HepG2 (cell line): Measurements from ENCODE around the gene L2HGDH. TPM values are rescaled to one million over a fixed set of nuclear protein-coding genes. Genes with fewer than 3 reads are reported as not detected.

Experiments used
- ATAC-seq: fragments of 200-7000 bp; cut with Tn5 transposase; 3 replicates; pipeline ENCODE4 v1.9.1; 2020; ENCODE audit warnings: mild to moderate bottlenecking, moderate library complexity
- BruUV-seq: library from RNA; stranded (reverse); fragments of 400-500 nt; replicated peaks from 2 replicates; lab custom pipeline; 2021; lab: Mats Ljungman, UMichigan
- CTCF ChIA-PET: fragments of 300-600 bp; formaldehyde crosslinking; extraction: SDS; loops from one replicate; lab custom pipeline; 2021; ENCODE audit warnings: low total read pairs, inconsistent platforms, low intra/inter-chr PET ratio; lab: Yijun Ruan, JAX
- POLR2A ChIA-PET: fragments of 350-600 bp; sonication (Branson Sonifier 250); formaldehyde crosslinking; loops from one replicate; lab custom pipeline; 2020; ENCODE audit warnings: antibody characterized with exemption, inconsistent platforms; lab: Yijun Ruan, JAX
- DNase-seq: peaks from one replicate; pipeline ENCODE4 v3.0.0-alpha.2; 2015; ENCODE audit warnings: low spot score
- FAIRE-seq: peaks from 3 replicates; lab custom pipeline; 2011; peaks lifted over from hg19 to GRCh38; lab: Jason Lieb, UNC
- H2AFZ ChIP-seq: one replicate; pipeline ENCODE4 v1.6.1; 2011; ENCODE audit warnings: low read length, inconsistent platforms
- H3K27ac ChIP-seq: fragments of 300-600 bp; 3 replicates; pipeline ENCODE4 v1.8.0; 2011; ENCODE audit warnings: mixed run types, mild to moderate bottlenecking, mixed read lengths, low read length, inconsistent platforms; ENCODE audit not compliant: insufficient read depth; ENCODE audit errors: extremely low read length
- H3K27me3 ChIP-seq, 2 experiments: fragments of 200-600 bp in 1 of 2; 2 replicates in 1 of 2; 3 replicates in 1 of 2; pipeline versions ENCODE4 v1.6.0 to v1.8.0; 2011; ENCODE audit warnings: low read length in 2 of 2, mild to moderate bottlenecking in 2 of 2, moderate library complexity in 2 of 2, inconsistent platforms in 1 of 2; ENCODE audit not compliant: insufficient read depth in 2 of 2, control insufficient read depth in 1 of 2
- H3K36me3 ChIP-seq, 2 experiments: fragments of 200-600 bp in 1 of 2; replicated peaks in 1 of 2; 2 replicates in 1 of 2; 3 replicates in 1 of 2; pipeline versions ENCODE4 v1.5.1 to v1.8.0; 2011; ENCODE audit warnings: low read length in 2 of 2, inconsistent platforms in 1 of 2; ENCODE audit not compliant: insufficient read depth in 2 of 2, control insufficient read depth in 1 of 2
- H3K4me1 ChIP-seq: 2 replicates; pipeline ENCODE4 v1.5.1; 2012; ENCODE audit warnings: low read length, inconsistent platforms; ENCODE audit not compliant: insufficient read depth
- H3K4me2 ChIP-seq: 2 replicates; pipeline ENCODE4 v1.6.0; 2011; ENCODE audit warnings: low read depth, low read length, inconsistent platforms
- H3K4me3 ChIP-seq, 3 experiments: fragments of 200-600 bp in 1 of 3; sonication (generic), shearing (Covaris generic) in 1 of 3; replicated peaks in 1 of 3; 2 replicates each; pipeline ENCODE4 v1.5.1; 2011 to 2016; ENCODE audit warnings: low read length in 3 of 3, inconsistent platforms in 2 of 3, low read depth in 2 of 3, mild to moderate bottlenecking in 2 of 3, control low read depth in 1 of 3, mixed read lengths in 1 of 3; ENCODE audit not compliant: insufficient read depth in 1 of 3
- H3K79me2 ChIP-seq: one replicate; pipeline ENCODE4 v1.6.1; 2011; ENCODE audit warnings: low read length, inconsistent platforms; ENCODE audit not compliant: insufficient read depth
- H3K9ac ChIP-seq: 2 replicates; pipeline ENCODE4 v1.6.0; 2011; ENCODE audit warnings: mild to moderate bottlenecking, low read depth, low read length, inconsistent platforms; ENCODE audit not compliant: insufficient read depth
- H3K9me3 ChIP-seq: 2 replicates; pipeline ENCODE4 v1.5.1; 2012; ENCODE audit warnings: mild to moderate bottlenecking, low read length
- H4K20me1 ChIP-seq: 2 replicates; pipeline ENCODE4 v1.6.0; 2011; ENCODE audit warnings: inconsistent platforms, mild to moderate bottlenecking, low read length, moderate library complexity; ENCODE audit not compliant: insufficient read depth
- BCL6 ChIP-seq: IDR thresholded peaks from 2 replicates; pipeline ENCODE4 v1.6.1; 2016; ENCODE audit warnings: missing genetic modification reagents, missing compliant biosample characterization
- CREM ChIP-seq, 2 experiments: sonication (generic) in 1 of 2; formaldehyde crosslinking in 1 of 2; IDR thresholded peaks; 2 replicates each; pipeline versions ENCODE4 v1.4.0 to v1.6.1; 2016 to 2020; ENCODE audit warnings: antibody characterized with exemption in 1 of 2, mild to moderate bottlenecking in 1 of 2, missing genetic modification reagents in 1 of 2
- NR1H2 ChIP-seq: sonication (generic); formaldehyde crosslinking; IDR thresholded peaks from 2 replicates; pipeline ENCODE4 v1.8.1; 2022; ENCODE audit warnings: low read depth, missing genetic modification reagents, borderline replicate concordance
- PBX2 ChIP-seq: IDR thresholded peaks from 2 replicates; pipeline ENCODE4 v1.6.1; 2016; ENCODE audit warnings: control low read depth
- SMAD9 ChIP-seq: sonication (generic); formaldehyde crosslinking; IDR thresholded peaks from 2 replicates; pipeline ENCODE4 v1.5.1; 2020; ENCODE audit warnings: mild to moderate bottlenecking, missing genetic modification reagents
- SMC3 ChIP-seq: IDR thresholded peaks from 2 replicates; pipeline ENCODE4 v1.6.1; 2011; ENCODE audit warnings: low read length, improper control_type of control experiment
- TP53 ChIP-seq: sonication (generic); formaldehyde crosslinking; conservative IDR thresholded peaks from 2 replicates; pipeline ENCODE4 v1.4.0; 2020; ENCODE audit warnings: missing genetic modification reagents
- ZBTB8A ChIP-seq: sonication (generic); formaldehyde crosslinking; IDR thresholded peaks from 2 replicates; pipeline ENCODE4 v1.4.0; 2020; ENCODE audit warnings: mild to moderate bottlenecking, low read depth, missing genetic modification reagents, borderline replicate concordance
- ZNF143 ChIP-seq: sonication (generic); formaldehyde crosslinking; IDR thresholded peaks from 2 replicates; pipeline ENCODE4 v1.4.0; 2020; ENCODE audit warnings: missing genetic modification reagents
- ZNF234 ChIP-seq: sonication (generic); formaldehyde crosslinking; conservative IDR thresholded peaks from 2 replicates; pipeline ENCODE4 v1.5.1; 2020; ENCODE audit warnings: mild to moderate bottlenecking, missing genetic modification reagents
- ZNF3 ChIP-seq: IDR thresholded peaks from 2 replicates; pipeline ENCODE4 v1.7.0; 2017; ENCODE audit warnings: inconsistent platforms
- ZNF816 ChIP-seq: sonication (generic); formaldehyde crosslinking; IDR thresholded peaks from 2 replicates; pipeline ENCODE4 v1.8.0; 2022; ENCODE audit warnings: missing genetic modification reagents, mild to moderate bottlenecking, borderline replicate concordance
- ZSCAN21 ChIP-seq: sonication (generic); formaldehyde crosslinking; IDR thresholded peaks from 2 replicates; pipeline ENCODE4 v1.8.0; 2022; ENCODE audit warnings: mild to moderate bottlenecking, missing genetic modification reagents, moderate library complexity, borderline replicate concordance
- whole genome bisulfite sequencing: methylation state at CpG from one replicate; pipeline ENCODE4 v1.1.6; 2017; ENCODE audit warnings: low lambda C conversion rate; 5-methylcytosine and 5-hydroxymethylcytosine counted together
- in situ Hi-C: cut with HindIII; loops from 2 replicates; pipeline ENCODE4 v1.10.0; 2017; ENCODE audit warnings: low pct_unique_long_range_greater_than_20kb; ENCODE audit not compliant: extremely low pct_ligation_motif_present
- intact Hi-C: fragments of 100-400 bp; cut with micrococcal nuclease; formaldehyde crosslinking; loops from one replicate; pipeline ENCODE4 v1.10.0; 2022; ENCODE audit not compliant: unreplicated experiment
- polyA plus RNA-seq, 8 experiments: library from polyadenylated mRNA; depleted of rRNA in 3 of 8; stranded (reverse) in 7 of 8; unstranded in 1 of 8; fragments of >200 nt; fragmentation: Illumina TruSeq in 4 of 8; extraction: Trizol in 4 of 8; gene quantifications; 2 replicates each; pipeline versions ENCODE4 v1.2.1 to v1.2.3, GENCODE V29; 2011 to 2016; ENCODE audit warnings: low read depth in 4 of 8, missing spikeins in 1 of 8, mixed read lengths in 1 of 8; ENCODE audit not compliant: insufficient read depth in 1 of 8
- total RNA-seq, 5 experiments: library from RNA; depleted of rRNA; stranded (reverse); fragments of >200 nt; fragmentation: Illumina TruSeq; extraction: Trizol; gene quantifications; 2 replicates each; pipeline ENCODE4 v1.2.3, GENCODE V29; 2016; ENCODE audit warnings: low read depth in 1 of 5
- TF ChIP-seq, protein P1 (sequence below): sonication (generic); formaldehyde crosslinking; IDR thresholded peaks from 2 replicates; pipeline ENCODE4 v1.4.0; 2020; ENCODE audit warnings: mild to moderate bottlenecking, low read depth, missing genetic modification reagents
- TF ChIP-seq, protein P2 (sequence below): sonication (generic); formaldehyde crosslinking; IDR thresholded peaks from 2 replicates; pipeline ENCODE4 v1.4.0; 2020; ENCODE audit warnings: missing genetic modification reagents, mild to moderate bottlenecking, borderline replicate concordance
- TF ChIP-seq, protein P3 (sequence below): sonication (generic); formaldehyde crosslinking; IDR thresholded peaks from 2 replicates; pipeline ENCODE4 v1.5.1; 2020; ENCODE audit warnings: missing genetic modification reagents, mild to moderate bottlenecking, borderline replicate concordance

L2HGDH gene
- total and polyA plus RNA-seq, 2 of the 13 experiments (the other 11 are each of a cell fraction or from before 2014, with no cell fraction given) = 3.3 to 5.0 TPM

DNA sequence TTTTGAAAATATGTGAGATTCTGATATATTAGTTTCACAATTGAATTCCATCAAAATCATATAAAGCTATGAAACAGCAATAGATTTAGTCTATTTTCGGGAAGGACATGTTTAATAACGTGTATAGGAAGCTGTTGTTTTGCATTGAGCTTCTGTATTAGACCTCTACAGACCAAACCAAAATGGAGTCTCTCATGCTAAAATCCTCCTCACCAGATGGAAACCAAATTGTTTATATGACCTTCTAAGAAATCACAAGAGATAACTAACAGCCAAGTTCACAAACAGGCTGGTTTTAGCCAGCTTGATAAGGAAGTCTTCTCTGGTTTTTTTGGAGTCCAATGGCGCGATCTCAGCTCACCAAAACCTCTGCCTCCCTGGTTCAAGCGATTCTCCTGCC, 23.9 kb downstream of the L2HGDH start:
- TF ChIP-seq, protein P1, sequence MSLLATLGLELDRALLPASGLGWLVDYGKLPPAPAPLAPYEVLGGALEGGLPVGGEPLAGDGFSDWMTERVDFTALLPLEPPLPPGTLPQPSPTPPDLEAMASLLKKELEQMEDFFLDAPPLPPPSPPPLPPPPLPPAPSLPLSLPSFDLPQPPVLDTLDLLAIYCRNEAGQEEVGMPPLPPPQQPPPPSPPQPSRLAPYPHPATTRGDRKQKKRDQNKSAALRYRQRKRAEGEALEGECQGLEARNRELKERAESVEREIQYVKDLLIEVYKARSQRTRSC = no peak
- TF ChIP-seq SMAD9 (CRISPR knock-in tag) = no peak
- TF ChIP-seq, protein P2, sequence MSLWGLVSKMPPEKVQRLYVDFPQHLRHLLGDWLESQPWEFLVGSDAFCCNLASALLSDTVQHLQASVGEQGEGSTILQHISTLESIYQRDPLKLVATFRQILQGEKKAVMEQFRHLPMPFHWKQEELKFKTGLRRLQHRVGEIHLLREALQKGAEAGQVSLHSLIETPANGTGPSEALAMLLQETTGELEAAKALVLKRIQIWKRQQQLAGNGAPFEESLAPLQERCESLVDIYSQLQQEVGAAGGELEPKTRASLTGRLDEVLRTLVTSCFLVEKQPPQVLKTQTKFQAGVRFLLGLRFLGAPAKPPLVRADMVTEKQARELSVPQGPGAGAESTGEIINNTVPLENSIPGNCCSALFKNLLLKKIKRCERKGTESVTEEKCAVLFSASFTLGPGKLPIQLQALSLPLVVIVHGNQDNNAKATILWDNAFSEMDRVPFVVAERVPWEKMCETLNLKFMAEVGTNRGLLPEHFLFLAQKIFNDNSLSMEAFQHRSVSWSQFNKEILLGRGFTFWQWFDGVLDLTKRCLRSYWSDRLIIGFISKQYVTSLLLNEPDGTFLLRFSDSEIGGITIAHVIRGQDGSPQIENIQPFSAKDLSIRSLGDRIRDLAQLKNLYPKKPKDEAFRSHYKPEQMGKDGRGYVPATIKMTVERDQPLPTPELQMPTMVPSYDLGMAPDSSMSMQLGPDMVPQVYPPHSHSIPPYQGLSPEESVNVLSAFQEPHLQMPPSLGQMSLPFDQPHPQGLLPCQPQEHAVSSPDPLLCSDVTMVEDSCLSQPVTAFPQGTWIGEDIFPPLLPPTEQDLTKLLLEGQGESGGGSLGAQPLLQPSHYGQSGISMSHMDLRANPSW = no peak
- TF ChIP-seq NR1H2 (CRISPR knock-in tag) = no peak
- no peak for TF ChIP-seq PBX2 (CRISPR knock-in tag)
- no peak for TF ChIP-seq ZNF143 (CRISPR knock-in tag)
- TF ChIP-seq ZNF3 (CRISPR knock-in tag) = no peak
- no peak for TF ChIP-seq CREM (IDR thresholded peaks at IDR 0.05)
- no peak for TF ChIP-seq CREM (CRISPR knock-in tag; IDR thresholded peaks at IDR 0.05)
- TF ChIP-seq SMC3 = no peak
- TF ChIP-seq, protein P3, sequence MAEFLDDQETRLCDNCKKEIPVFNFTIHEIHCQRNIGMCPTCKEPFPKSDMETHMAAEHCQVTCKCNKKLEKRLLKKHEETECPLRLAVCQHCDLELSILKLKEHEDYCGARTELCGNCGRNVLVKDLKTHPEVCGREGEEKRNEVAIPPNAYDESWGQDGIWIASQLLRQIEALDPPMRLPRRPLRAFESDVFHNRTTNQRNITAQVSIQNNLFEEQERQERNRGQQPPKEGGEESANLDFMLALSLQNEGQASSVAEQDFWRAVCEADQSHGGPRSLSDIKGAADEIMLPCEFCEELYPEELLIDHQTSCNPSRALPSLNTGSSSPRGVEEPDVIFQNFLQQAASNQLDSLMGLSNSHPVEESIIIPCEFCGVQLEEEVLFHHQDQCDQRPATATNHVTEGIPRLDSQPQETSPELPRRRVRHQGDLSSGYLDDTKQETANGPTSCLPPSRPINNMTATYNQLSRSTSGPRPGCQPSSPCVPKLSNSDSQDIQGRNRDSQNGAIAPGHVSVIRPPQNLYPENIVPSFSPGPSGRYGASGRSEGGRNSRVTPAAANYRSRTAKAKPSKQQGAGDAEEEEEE = no peak
- TF ChIP-seq TP53 (CRISPR knock-in tag) = no peak
- TF ChIP-seq ZNF234 (CRISPR knock-in tag) = no peak
- TF ChIP-seq ZBTB8A (CRISPR knock-in tag) = no peak
- no peak for TF ChIP-seq BCL6 (CRISPR knock-in tag)
- no peak for TF ChIP-seq ZSCAN21
- TF ChIP-seq ZNF816 (CRISPR knock-in tag) = no peak
- TF ChIP-seq, all 625 proteins: peak for 0
- Histone ChIP-seq H3K4me1 (no peaks in the 10 kb centered on the region), H3K27ac (no peak overlapping the region), H3K4me2 (no peak overlapping the region), H3K9ac (no peak overlapping the region), H3K79me2 (no peaks in the 10 kb centered on the region), H3K36me3 (peaks cover 0 to 3% of the 10 kb centered on the region in 2 experiments; a peak in 1 of 5 replicates), H3K4me3 (no peak overlapping the region), H3K9me3 (no peaks in the 10 kb centered on the region), H3K27me3 (no peaks in the 10 kb centered on the region), H2AFZ (no peak overlapping the region), H4K20me1 (no peaks in the 10 kb centered on the region)
- ATAC-seq (no peak), FAIRE-seq (no peak), DNase-seq (no peak)
- intact Hi-C loops = no loop called here
- in situ Hi-C loops = no loop called here
- POLR2A ChIA-PET = no interaction called here
- BruUV-seq = no TSS peak
- CTCF ChIA-PET = no interaction called here
- over 99% methylated on average over 5 of the region's 5 CpGs for WGBS
